ENCODE results near the gene PRPH.
"Not testable (repeated sequence)": the region's sequence is repeated elsewhere in the genome, so short reads cannot be mapped to it uniquely, and the experiment has no call there.

Gene PRPH

DNA sequence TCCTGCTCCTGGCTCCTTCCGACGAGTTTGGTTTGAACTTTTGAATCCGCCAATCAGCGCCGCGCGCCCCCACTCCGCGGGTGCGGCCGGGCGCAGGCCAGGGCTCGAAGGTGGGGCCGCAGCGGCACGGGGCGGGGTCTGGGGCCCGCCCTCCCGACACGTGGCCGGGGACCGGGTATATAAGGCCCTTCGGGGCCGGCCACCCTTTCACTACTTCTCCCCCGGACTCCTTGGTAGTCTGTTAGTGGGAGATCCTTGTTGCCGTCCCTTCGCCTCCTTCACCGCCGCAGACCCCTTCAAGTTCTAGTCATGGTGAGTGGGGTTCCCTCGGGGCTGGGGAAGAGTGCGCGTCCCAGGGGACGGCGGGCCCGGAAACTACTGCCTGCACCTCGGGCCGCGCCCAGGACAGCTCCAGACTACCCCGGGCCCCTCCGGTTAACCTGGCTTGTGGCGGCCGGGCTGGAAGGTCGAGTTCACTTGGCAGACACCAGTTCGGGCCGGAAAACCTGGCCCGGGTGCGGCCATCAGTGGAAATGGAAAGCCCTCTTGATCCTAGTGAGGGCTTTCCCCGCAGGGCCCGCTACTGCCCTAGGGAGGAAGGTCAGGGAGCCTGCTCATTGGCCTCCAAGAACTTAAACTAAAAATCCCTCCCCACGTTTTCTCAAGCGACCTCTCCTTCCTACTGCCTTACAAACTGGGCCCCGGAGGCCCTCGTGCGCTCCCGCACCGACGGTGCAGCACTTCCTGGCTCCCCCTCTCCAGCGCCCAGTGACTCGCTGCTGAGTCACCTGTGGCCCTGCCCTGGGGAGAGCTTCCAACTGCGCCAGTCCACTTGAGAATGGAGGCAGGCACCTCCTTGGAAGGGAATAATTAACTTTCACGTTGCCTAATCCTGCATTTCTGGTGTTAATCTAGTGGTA is 29.8 kb upstream of the PRPH start, which contains the start of gene TUBA1C:
Gene TUBA1C (plus strand): TSS at position 210 of the 920 bp plus-strand sequence. CDS start 100 bp downstream, at position 310.
- peak; percentile 67 for DNase-seq (ENCODE audit: low read depth, low spot score)
- TF ChIP-seq, protein P1, sequence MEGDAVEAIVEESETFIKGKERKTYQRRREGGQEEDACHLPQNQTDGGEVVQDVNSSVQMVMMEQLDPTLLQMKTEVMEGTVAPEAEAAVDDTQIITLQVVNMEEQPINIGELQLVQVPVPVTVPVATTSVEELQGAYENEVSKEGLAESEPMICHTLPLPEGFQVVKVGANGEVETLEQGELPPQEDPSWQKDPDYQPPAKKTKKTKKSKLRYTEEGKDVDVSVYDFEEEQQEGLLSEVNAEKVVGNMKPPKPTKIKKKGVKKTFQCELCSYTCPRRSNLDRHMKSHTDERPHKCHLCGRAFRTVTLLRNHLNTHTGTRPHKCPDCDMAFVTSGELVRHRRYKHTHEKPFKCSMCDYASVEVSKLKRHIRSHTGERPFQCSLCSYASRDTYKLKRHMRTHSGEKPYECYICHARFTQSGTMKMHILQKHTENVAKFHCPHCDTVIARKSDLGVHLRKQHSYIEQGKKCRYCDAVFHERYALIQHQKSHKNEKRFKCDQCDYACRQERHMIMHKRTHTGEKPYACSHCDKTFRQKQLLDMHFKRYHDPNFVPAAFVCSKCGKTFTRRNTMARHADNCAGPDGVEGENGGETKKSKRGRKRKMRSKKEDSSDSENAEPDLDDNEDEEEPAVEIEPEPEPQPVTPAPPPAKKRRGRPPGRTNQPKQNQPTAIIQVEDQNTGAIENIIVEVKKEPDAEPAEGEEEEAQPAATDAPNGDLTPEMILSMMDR (IDR thresholded peaks at IDR 0.05; ENCODE audit: insufficient read depth, low read length, missing control alignments), result no peak
- ChIA-PET POLR2A (interaction anchor here (0.6 to 3.9 kb wide), 10 partner anchors 9 to 347 kb away, joined by 3 to 24 read pairs (median 4); partner anchors contain the start of genes TROAP, TUBA1A and TUBA1B), CTCF (interaction anchor here (0.9 to 2.2 kb wide), 7 partner anchors 10 to 197 kb away, joined by 3 to 9 read pairs (median 4); partner anchors contain the start of gene LMBR1L)
- H3K4me3 ChIP-seq (ENCODE audit: low read depth, low read length), result peak within 1 kb of the TSS; percentile 94

DNA sequence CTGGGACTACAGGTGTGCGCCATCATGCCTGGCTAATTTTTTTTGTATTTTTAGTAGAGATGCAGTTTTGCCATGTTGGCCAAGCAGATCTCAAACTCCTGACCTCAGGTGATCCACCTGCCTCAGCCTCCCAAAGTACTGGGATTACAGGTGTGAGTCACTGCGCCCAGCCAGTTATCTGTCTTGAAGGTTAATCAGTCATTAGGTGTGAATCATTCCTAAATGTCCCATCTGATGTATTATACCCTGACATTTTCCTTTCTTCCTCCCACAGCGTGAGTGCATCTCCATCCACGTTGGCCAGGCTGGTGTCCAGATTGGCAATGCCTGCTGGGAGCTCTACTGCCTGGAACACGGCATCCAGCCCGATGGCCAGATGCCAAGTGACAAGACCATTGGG is 25.8 kb upstream of the PRPH start:
- H3K4me3 ChIP-seq (ENCODE audit: low read depth, low read length), result peak overlapping the region; percentile 13; the same call in 1 of the 2 replicates
- ChIA-PET CTCF (interaction anchor here (4.1 kb wide), 1 partner anchor 19 kb away, joined by 31 read pairs; no protein-coding TSS in a partner anchor), POLR2A (interaction anchor here (0.6 to 1.1 kb wide), 5 partner anchors 8 to 139 kb away, joined by 3 to 7 read pairs (median 5); partner anchors contain the start of gene TUBA1B)
- DNase-seq (ENCODE audit: low read depth, low spot score), result not testable (repeated sequence)

DNA sequence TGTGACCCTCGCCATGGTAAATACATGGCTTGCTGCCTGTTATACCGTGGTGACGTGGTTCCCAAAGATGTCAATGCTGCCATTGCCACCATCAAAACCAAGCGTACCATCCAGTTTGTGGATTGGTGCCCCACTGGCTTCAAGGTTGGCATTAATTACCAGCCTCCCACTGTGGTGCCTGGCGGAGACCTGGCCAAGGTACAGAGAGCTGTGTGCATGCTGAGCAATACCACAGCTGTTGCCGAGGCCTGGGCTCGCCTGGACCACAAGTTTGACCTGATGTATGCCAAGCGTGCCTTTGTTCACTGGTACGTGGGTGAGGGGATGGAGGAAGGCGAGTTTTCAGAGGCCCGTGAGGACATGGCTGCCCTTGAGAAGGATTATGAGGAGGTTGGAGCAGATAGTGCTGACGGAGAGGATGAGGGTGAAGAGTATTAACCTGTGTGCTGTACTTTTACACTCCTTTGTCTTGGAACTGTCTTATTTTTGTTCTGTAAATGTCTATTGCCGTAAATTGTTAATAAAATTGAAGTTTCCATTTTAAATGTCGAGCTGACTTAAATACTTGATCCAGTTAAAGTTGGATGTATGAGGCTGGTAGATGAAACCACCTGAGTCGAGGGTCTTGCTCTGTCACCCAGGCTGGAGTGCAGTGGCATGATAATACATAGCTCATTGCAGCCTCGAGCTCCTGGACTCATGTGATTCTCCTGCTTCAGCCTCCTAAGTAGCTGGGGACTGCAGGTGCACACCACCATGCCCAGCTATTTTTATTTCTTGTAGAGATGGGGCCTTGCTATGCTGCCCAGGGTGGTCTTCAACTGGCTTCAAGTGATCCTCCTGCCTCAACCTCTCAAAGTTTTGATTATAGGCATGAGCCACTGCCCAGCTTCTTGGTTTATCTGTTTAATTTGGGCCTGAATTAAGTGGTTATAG is 21.9 kb upstream of the PRPH start:
- ChIA-PET POLR2A (no interaction called here), CTCF (interaction anchor here (0.8 to 2.6 kb wide), 5 partner anchors 10 to 75 kb away, joined by 3 to 26 read pairs (median 3); partner anchors contain the start of gene PRPH)
- TF ChIP-seq, protein P1 (IDR thresholded peaks at IDR 0.05; ENCODE audit: insufficient read depth, low read length, missing control alignments), result no peak
- H3K4me3 ChIP-seq (ENCODE audit: low read depth, low read length), result no peak overlapping the region
- DNase-seq (ENCODE audit: low read depth, low spot score), result no peak

DNA sequence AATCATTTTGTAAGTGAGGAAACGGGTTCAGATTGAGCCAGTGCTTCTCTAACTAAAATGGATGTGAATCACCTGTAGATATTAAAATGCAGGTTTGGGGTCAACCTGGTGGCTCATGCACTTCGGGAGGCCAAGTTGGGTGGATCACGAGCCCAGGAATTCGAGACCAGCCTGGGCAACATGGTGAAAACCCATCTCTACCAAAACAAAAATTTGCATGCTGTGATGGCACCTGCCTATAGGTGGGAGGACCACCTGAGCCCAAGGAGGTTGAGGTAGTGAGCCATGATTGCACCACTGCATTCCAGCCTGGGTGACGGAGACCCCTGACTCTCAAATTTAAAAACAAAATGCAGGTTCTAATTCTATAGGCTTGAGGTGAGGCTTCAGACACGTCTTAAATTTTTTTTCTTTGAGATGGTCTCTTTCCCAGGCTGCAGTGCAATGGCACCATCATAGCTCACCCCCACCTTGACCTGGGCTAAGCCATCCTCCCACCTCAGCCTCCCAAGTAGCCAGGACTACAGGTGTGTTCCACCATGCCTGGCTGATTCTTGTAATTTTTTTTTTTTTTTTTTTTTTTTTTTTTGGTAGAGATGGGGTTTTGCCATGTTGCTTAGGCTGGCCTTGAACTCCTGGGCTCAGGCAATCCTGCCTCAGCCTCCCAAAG is 21.1 kb upstream of the PRPH start:
- no peak overlapping the region for H3K4me3 ChIP-seq (ENCODE audit: low read depth, low read length)
- TF ChIP-seq, protein P1 (IDR thresholded peaks at IDR 0.05; ENCODE audit: insufficient read depth, low read length, missing control alignments), result no peak
- ChIA-PET POLR2A (no interaction called here), CTCF (interaction anchor here (0.9 to 2.6 kb wide), 4 partner anchors 14 to 74 kb away, joined by 3 to 26 read pairs (median 3); partner anchors contain the start of gene PRPH)
- no peak for DNase-seq (ENCODE audit: low read depth, low spot score)

DNA sequence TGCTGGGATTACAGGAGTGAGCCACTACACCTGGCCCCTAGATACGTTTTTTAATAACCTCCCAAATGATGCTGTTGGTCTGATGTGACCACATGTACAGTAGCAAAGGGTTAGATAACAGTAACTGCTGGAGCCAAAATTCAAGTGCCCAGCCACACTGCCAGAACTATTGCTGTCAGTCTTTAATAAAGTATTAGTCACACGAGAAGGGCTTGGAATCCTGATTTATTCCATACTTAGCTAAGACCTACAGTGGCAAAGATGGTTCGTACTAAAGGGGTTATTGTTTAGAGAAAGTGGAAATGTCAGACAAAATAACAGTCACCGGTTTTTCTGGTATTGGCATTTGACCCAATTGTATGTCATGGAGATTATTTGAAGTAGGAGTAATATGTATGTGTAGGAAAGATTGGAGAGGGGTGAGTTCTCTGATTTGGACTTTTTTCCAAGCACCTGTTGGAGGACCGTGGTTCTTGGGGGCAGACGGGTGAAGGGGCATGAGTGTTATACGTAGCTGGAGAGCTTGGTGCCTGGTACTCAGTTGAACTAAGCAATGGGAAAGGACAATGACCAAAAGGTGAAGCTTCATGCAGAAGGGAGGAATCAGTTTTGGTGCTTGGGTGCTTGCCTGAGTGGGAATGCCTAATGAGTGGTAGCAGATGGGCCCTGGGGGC is 20.4 kb upstream of the PRPH start:
- DNase-seq (ENCODE audit: low read depth, low spot score), result no peak
- TF ChIP-seq, protein P1 (IDR thresholded peaks at IDR 0.05; ENCODE audit: insufficient read depth, low read length, missing control alignments), result no peak
- ChIA-PET POLR2A (no interaction called here), CTCF (interaction anchor here (0.7 to 2.9 kb wide), 4 partner anchors 13 to 306 kb away, joined by 3 to 26 read pairs (median 6); no protein-coding TSS in a partner anchor)
- H3K4me3 ChIP-seq (ENCODE audit: low read depth, low read length), result no peak overlapping the region
